Upper lobe of left lung (tissue), 6 donors: ENCODE results near the gene SLC25A45. TPM values are rescaled to one million over a fixed set of nuclear protein-coding genes. Genes with fewer than 3 reads are reported as not detected.

ENCODE experiments used
- ATAC-seq, 2 donors: fragments of 200-7000 bp; cut with Tn5 transposase; one replicate each; pipeline ENCODE4 v1.9.1; 2022; ENCODE audit warnings: mild to moderate bottlenecking in 2 of 2, moderate library complexity in 2 of 2; ENCODE audit not compliant: low FRiP score in 2 of 2
- DNase-seq, 2 donors: peaks; one replicate each; pipeline ENCODE4 v3.0.0-alpha.2; 2019 to 2020
- H3K27ac ChIP-seq, 4 donors: fragments of 200-600 bp; sonication (generic); one replicate each; pipeline ENCODE4 v1.5.1; 2016 to 2019
- H3K27me3 ChIP-seq, 4 donors: fragments of 200-600 bp; sonication (generic); one replicate each; pipeline ENCODE4 v1.5.1; 2017 to 2019
- H3K36me3 ChIP-seq, 4 donors: fragments of 200-600 bp; sonication (generic); one replicate each; pipeline ENCODE4 v1.5.1; 2016 to 2019
- H3K4me1 ChIP-seq, 4 donors: fragments of 200-600 bp; sonication (generic); one replicate each; pipeline ENCODE4 v1.5.1; 2018 to 2019
- H3K4me3 ChIP-seq, 4 donors: fragments of 200-600 bp; sonication (generic); one replicate each; pipeline ENCODE4 v1.5.1; 2017 to 2019; ENCODE audit warnings: mild to moderate bottlenecking in 2 of 4, moderate library complexity in 1 of 4
- H3K9me3 ChIP-seq, 4 donors: fragments of 200-600 bp; sonication (generic); one replicate each; pipeline ENCODE4 v1.5.1; 2018 to 2019
- CTCF ChIP-seq, 6 experiments: fragments of 450-650 bp in 4 of 6; fragments of 200-600 bp in 2 of 6; sonication (generic) in 2 of 6; IDR thresholded peaks; one replicate each; pipeline ENCODE4 v1.5.1; 2016 to 2019; ENCODE audit warnings: antibody characterized with exemption in 6 of 6
- EP300 ChIP-seq, 4 donors: sonication (generic); formaldehyde crosslinking; IDR thresholded peaks; one replicate each; pipeline ENCODE4 v1.5.1; 2017; ENCODE audit warnings: antibody characterized with exemption in 4 of 4, control low read depth in 2 of 4
- POLR2A ChIP-seq, 4 donors: fragments of 450-650 bp; IDR thresholded peaks; one replicate each; pipeline ENCODE4 v1.5.1; 2016 to 2017; ENCODE audit warnings: antibody characterized with exemption in 4 of 4, mild to moderate bottlenecking in 2 of 4
- POLR2AphosphoS5 ChIP-seq, 2 donors: sonication (generic); formaldehyde crosslinking; IDR thresholded peaks; one replicate each; pipeline ENCODE4 v1.5.1; 2017; ENCODE audit warnings: antibody characterized with exemption in 2 of 2
- whole genome bisulfite sequencing, 2 donors: methylation state at CpG; one replicate each; pipeline ENCODE4 v1.1.5; 2017 to 2018; 5-methylcytosine and 5-hydroxymethylcytosine counted together
- total RNA-seq, 6 donors: library from RNA; depleted of rRNA in 4 of 6; stranded (reverse); fragments of >200 nt in 4 of 6; gene quantifications; one replicate each; pipeline versions ENCODE4 v1.1.0 to v1.2.1, GENCODE V29; 2016 to 2021
- donor health status: DM: no; HTN: no; CAD: no; lungs with moderate emphysema.
- donor health status: DM: no; HTN: yes; CAD: no; lungs with severe emphysema.

SLC25A45 gene
- total RNA-seq, 6 donors from 2014 or later: 5.5 to 40.8 (median 19.4) TPM

GRCh38 chr11:65423516-65424204 is 41.2 kb upstream of the SLC25A45 start:
- peaks cover 19 to 50% (median 35%) of the 10 kb centered on the region in 4 donors for H3K4me1 ChIP-seq
- peaks cover 0 to 50% (median 8%) of the 10 kb centered on the region in 4 donors for H3K36me3 ChIP-seq
- peak overlapping the region; percentile 97 to 100 (median 100) for H3K27ac ChIP-seq
- DNase-seq (peak in 1 of 2 donors; percentile 23), ATAC-seq (no peak)
- TF ChIP-seq CTCF (IDR thresholded peaks at IDR 0.05) (no peak), POLR2AphosphoS5 (IDR thresholded peaks at IDR 0.05) (peak; percentile 1 to 89), POLR2A (IDR thresholded peaks at IDR 0.05) (peak in 2 of 4 donors; percentile 7 to 19)
- H3K9me3 ChIP-seq: no peaks in the 10 kb centered on the region
- 1 to 5% methylated on average over 19 of the region's 19 CpGs for WGBS, 2 donors
- H3K27me3 ChIP-seq: no peaks in the 10 kb centered on the region
- H3K4me3 ChIP-seq: peak overlapping the region; percentile 66 to 93 (median 74)

- peak within 1 kb of the TSS; percentile 97 to 100 (median 100) for H3K27ac ChIP-seq
- 1% methylated on average over 24 to 31 of the region's 40 CpGs for WGBS, 2 donors
Observed at GRCh38 chr11:65422633-65423515, 40.4 kb upstream of the SLC25A45 start, which contains the start of gene NEAT1. NEAT1 (plus strand) TSS chr11:65422798.

DNA sequence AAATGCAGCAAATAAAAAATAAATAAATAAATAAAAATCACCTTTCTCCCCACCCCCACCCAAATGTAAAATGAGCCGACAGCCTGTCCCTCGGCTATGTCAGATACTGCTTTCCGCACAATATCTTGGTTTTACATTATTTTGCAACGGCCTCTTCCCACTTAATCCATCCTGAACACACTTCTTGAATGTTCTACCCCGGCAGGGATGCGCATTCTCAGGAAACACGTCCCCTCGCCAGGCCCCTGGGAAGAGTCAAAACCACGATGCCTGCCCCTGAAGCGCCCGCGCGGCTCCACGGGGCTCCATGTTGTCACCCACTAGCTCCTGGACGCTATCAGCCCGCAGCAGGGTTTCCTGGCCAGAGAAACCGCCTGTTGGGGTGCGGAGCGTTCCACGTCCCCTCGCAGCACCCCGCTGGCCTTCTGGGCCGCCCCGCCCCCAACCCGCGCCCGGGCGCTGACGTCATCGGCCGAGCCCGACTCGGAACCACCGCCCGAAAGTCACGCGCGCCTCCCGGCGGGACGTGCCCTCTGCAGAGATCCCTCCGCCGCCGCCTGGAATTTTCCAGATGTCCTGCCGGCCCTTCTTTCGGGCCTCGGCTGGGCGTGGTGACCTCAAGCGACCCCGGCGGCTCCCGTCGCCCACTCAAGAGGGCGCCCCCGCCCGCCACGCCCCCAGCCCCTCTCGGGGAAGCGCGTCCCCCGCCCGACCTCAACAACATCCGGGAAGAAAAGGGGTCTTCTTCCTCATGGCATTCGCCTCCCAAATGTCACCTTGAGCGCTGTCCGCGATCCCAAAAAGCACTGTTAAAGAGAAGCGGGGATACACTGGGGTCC is 39.6 kb upstream of the SLC25A45 start:
- Histone ChIP-seq H3K27me3 (no peaks in the 10 kb centered on the region), H3K4me3 (peak overlapping the region; percentile 66 to 93 (median 74)), H3K9me3 (no peaks in the 10 kb centered on the region), H3K36me3 (peaks cover 0 to 34% (median 6%) of the 10 kb centered on the region in 4 donors), H3K4me1 (peaks cover 27 to 50% (median 35%) of the 10 kb centered on the region in 4 donors), H3K27ac (peak overlapping the region; percentile 97 to 100 (median 100))
- WGBS, 2 donors: 1% methylated on average over 17 to 31 of the region's 68 CpGs
- ATAC-seq (peak; percentile 40 to 61), DNase-seq (peak; percentile 97 to 100)
- TF ChIP-seq CTCF (IDR thresholded peaks at IDR 0.05): peak in 3 of 6 experiments; percentile 6 to 10 (median 7)
- TF ChIP-seq POLR2AphosphoS5 (IDR thresholded peaks at IDR 0.05): peak; percentile 98
- TF ChIP-seq POLR2A (IDR thresholded peaks at IDR 0.05): peak; percentile 44 to 86 (median 79)
- TF ChIP-seq EP300 (IDR thresholded peaks at IDR 0.05): peak; percentile 93 to 100 (median 94)

More at GRCh38 chr11:65422633-65423515, 40.4 kb upstream of the SLC25A45 start, which contains the start of gene NEAT1:
- no peaks in the 10 kb centered on the region for H3K27me3 ChIP-seq
- H3K4me3 ChIP-seq: peak within 1 kb of the TSS; percentile 66 to 93 (median 74)
- peaks cover 24 to 50% (median 34%) of the 10 kb centered on the region in 4 donors for H3K4me1 ChIP-seq
- TF ChIP-seq POLR2AphosphoS5 (IDR thresholded peaks at IDR 0.05): peak; percentile 100
- TF ChIP-seq EP300 (IDR thresholded peaks at IDR 0.05): peak in 2 of 4 donors; percentile 72 to 99
- TF ChIP-seq CTCF (IDR thresholded peaks at IDR 0.05): peak in 1 of 6 experiments; percentile 35
- TF ChIP-seq POLR2A (IDR thresholded peaks at IDR 0.05): peak; percentile 99 to 100 (median 100)
- no peaks in the 10 kb centered on the region for H3K9me3 ChIP-seq
- H3K36me3 ChIP-seq: peaks cover 0 to 43% (median 8%) of the 10 kb centered on the region in 4 donors
- ATAC-seq (peak; percentile 24 to 48), DNase-seq (peak; percentile 89 to 95)
